ENCODE data around the gene FHIP2A. TPM values are rescaled to one million over a fixed set of nuclear protein-coding genes. Genes with fewer than 3 reads are reported as not detected.

Gene FHIP2A
- total RNA-seq, 3 donors from 2014 or later, result 14.8 to 29.7 (median 15.0) TPM

- ATAC-seq (no peak), DNase-seq (no peak)
- intact Hi-C loops (cut with DNase I, micrococcal nuclease), result loop anchor here in 1 of 2 donors (5.0 kb wide), 1 partner anchor 314 kb away; no protein-coding TSS in a partner anchor
Measured at GRCh38 chr10:114791768-114792167, 29.8 kb upstream of the FHIP2A start.

DNA sequence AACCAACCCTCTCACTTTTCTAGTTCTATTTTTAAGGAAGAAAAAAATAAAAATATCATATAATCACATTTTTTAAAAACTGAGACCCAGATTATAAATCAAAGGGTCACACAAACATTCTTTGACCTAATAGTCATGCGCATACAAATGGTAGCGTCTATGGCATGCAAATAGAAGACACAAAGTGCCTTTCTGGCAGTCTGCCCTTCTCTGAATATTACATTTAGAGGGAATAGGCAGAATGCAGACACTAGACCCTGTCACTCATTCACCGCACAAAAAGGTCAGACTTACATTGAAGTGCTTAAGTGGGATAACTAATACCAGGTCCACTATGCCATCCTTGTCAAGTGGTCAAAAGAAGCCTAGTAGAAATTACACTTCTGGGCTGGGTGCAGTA lies 26.5 kb upstream of the FHIP2A start:
- intact Hi-C loops (cut with DNase I, micrococcal nuclease), result no loop called here
- Histone ChIP-seq H3K36me3 (ENCODE audit: low read depth) (no peaks in the 10 kb centered on the region), H3K4me3 (no peak overlapping the region), H3K9me3 (no peaks in the 10 kb centered on the region), H3K4me1 (ENCODE audit: low read depth) (no peaks in the 10 kb centered on the region)
- ATAC-seq, result no peak
- no peak for DNase-seq
- TF ChIP-seq, protein P1, sequence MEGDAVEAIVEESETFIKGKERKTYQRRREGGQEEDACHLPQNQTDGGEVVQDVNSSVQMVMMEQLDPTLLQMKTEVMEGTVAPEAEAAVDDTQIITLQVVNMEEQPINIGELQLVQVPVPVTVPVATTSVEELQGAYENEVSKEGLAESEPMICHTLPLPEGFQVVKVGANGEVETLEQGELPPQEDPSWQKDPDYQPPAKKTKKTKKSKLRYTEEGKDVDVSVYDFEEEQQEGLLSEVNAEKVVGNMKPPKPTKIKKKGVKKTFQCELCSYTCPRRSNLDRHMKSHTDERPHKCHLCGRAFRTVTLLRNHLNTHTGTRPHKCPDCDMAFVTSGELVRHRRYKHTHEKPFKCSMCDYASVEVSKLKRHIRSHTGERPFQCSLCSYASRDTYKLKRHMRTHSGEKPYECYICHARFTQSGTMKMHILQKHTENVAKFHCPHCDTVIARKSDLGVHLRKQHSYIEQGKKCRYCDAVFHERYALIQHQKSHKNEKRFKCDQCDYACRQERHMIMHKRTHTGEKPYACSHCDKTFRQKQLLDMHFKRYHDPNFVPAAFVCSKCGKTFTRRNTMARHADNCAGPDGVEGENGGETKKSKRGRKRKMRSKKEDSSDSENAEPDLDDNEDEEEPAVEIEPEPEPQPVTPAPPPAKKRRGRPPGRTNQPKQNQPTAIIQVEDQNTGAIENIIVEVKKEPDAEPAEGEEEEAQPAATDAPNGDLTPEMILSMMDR (IDR thresholded peaks at IDR 0.05), result no peak

More at GRCh38 chr10:114791768-114792167, 29.8 kb upstream of the FHIP2A start:
- no peaks in the 10 kb centered on the region for H3K36me3 ChIP-seq (ENCODE audit: low read depth)
- TF ChIP-seq, protein P1 (IDR thresholded peaks at IDR 0.05), result no peak
- H3K4me1 ChIP-seq (ENCODE audit: low read depth), result no peaks in the 10 kb centered on the region
- no peaks in the 10 kb centered on the region for H3K9me3 ChIP-seq
- no peak overlapping the region for H3K4me3 ChIP-seq

GRCh38 chr10:114800361-114800760 lies 21.2 kb upstream of the FHIP2A start:
- ATAC-seq (no peak), DNase-seq (no peak)
- no peaks in the 10 kb centered on the region for H3K4me1 ChIP-seq (ENCODE audit: low read depth)
- H3K36me3 ChIP-seq (ENCODE audit: low read depth), result no peaks in the 10 kb centered on the region
- intact Hi-C loops (cut with DNase I, micrococcal nuclease), result no loop called here
- no peaks in the 10 kb centered on the region for H3K9me3 ChIP-seq
- H3K4me3 ChIP-seq, result no peak overlapping the region
- TF ChIP-seq, protein P1 (IDR thresholded peaks at IDR 0.05), result no peak

DNA sequence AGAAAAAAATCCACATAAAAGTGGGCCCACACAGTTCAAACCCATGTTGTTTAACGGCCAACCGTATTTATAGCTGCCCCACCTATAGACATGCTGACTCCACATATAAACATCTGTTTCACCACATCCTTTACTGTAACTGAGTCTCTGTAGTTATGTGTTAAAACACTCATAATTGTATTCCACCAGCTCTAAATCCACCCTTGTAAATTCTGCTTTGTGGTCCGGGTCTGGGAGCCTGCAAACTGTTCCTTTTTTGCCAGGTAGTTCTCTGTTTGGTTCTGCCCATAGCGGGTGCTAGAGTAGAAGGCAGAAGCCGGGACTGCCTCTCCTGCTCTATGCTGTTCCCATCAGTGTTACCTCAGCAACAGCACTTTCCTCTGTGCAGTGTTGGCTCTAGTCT lies 20.2 kb upstream of the FHIP2A start:
- intact Hi-C loops (cut with DNase I, micrococcal nuclease), result no loop called here
- Histone ChIP-seq H3K9me3 (no peaks in the 10 kb centered on the region), H3K36me3 (ENCODE audit: low read depth) (no peaks in the 10 kb centered on the region), H3K4me3 (no peak overlapping the region), H3K4me1 (ENCODE audit: low read depth) (no peaks in the 10 kb centered on the region)
- DNase-seq (no peak), ATAC-seq (peak; percentile 74)
- TF ChIP-seq, protein P1 (IDR thresholded peaks at IDR 0.05), result no peak

DNA sequence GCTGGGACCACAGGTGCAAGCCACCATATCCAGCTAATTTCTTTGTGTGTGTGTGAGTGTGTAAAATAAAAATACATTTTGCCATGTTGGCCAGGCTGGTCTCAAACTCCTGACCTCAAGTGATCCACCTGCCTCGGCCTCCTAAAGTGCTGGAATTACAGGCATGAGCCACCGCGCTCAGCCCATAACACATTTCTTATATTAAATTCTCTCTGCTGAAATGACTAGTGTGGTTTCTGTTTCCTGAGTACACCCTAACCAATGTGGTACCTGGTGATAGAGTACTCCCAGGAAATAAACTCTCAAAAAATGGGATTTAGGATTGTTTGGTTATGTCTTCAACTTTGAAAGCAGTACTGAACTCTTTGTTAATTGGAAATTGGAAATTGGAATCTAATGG lies 19.4 kb upstream of the FHIP2A start:
- DNase-seq, result no peak
- ATAC-seq, result no peak
- Histone ChIP-seq H3K36me3 (ENCODE audit: low read depth) (no peaks in the 10 kb centered on the region), H3K4me3 (no peak overlapping the region), H3K9me3 (no peaks in the 10 kb centered on the region), H3K4me1 (ENCODE audit: low read depth) (no peaks in the 10 kb centered on the region)
- intact Hi-C loops (cut with DNase I, micrococcal nuclease), result no loop called here
- TF ChIP-seq, protein P1 (IDR thresholded peaks at IDR 0.05), result no peak
